HS-5 (cell line): ENCODE measurements around the gene SLC6A6.

Experiments used
- DNase-seq: peaks from one replicate; pipeline ENCODE4 v3.0.0-alpha.2; 2012; ENCODE audit warnings: low read depth

Gene SLC6A6

DNA sequence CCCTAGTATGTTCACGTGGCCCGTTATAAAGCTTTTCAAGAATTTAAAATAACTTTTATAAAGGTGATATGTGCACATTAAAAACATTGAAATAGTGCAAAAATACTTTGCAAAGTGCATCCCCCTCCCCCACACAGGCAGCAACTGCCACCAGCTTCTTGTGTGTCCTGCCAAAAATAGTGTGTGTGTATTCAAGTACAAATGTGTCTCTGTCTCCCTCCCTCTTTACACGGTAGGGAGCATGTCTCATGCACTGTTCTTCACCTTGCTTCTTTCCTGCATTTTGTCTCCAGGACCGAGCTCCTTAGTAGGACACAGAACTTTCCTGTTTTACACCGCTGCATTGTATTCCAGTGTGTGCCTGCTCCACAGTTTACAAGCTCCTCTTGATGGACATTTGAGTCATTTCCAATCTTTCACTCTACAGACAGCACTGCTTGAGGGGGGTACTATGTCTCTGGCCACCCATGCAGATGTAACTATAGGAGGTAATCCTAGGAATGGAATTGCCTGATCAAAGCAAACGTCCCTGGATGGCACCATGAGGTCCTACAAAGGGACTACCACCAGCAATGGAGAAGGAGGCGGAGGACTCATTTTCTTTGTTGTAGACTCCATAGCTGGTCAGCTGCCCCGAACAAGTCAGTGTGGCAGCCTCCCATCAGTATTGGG lies 52.4 kb downstream of the SLC6A6 start:
- DNase-seq, result no peak

DNA sequence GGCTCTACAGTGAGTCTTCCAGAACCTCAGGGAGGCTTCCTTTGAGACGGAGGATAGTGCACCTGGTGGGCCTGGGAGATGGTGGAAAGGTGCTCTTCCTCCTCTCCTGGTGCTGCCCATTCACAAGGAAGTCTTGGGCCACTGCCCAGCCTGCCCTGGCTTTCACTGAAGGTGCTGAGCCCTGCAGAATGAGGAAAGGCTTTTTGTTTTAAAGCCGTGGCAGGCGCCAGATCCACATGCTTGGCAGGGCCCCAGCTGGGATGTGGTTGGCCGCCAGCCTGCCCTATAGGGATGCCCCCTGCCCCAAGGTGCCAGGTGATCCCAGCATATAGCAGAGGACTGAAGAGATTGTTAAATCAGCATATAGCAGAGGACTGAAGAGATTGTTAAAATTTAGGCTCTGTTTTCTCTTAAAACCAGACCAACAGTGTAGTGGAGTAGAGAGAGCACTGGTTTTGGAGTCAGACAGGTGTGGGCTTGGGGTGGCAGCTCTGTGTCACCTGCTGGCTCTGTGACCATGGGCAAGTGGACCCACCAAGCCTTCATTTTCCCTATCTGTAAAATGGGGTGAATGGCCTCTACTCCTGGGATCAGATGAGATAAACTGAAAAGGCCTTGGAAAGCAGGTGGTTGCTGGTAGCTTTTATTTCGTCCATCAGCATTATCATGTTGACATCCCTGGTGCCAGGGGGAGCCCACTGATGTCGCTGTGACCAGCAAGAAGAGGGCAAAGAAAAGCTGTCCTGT lies 53.3 kb downstream of the SLC6A6 start:
- no peak for DNase-seq

DNA sequence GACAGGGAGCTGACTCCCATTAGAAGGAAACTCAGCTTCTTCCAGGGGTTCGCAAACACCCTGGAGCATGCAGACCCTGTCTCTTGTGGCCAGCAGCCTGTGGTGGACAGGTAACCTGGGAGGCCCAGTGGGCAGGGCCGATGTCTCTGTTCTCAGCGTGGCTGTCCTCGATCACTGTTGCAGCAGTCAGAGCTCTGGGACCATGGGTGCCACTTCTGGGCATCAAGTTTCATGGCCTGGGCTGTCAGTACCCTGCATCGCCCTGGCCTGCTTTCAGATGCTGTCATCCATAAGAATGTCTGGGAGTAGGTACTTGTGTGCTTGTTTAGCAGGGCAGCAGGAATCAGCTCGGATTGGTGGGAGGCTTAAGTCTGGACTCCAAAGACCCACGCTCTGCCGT lies 54.4 kb downstream of the SLC6A6 start:
- no peak for DNase-seq

DNA sequence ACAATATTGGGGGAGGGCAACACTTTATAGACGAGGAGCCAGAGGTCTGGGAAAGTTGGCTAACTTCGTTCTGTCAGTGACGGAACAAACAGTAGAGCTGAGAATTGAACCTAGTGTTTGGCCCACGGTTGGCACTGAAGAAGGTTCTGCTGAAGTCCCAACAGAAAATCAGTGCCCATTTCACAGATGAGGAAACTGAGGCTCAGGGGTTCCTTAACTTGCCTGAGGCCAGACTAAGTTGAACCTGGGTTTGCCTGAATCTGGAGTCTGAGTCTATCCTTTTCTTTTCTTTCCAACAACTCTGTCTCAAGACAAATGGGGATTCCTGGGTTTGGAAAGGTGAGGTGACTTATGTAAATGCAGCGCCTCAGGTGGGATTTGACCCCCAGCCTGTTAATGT lies 55.1 kb downstream of the SLC6A6 start:
- DNase-seq, result no peak

DNA sequence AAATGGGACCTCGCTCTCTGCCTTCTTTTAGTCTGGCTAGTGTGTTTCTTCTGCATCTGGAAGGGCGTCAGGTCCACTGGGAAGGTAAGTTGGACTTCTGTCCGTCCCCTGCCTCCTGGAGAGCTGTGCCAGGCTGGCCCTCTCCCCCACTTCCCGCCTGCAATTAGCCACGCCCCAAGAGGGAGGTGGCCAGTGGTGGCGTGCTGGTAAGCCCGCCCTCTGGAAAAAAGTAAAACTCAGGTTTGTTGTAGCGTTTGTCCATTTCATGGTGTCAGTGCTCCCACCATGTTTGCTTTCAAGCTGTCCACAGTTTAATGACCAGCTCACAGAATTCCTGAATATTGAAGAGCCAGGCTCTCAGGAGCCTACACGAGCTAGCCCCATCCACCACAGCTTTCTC lies 55.6 kb downstream of the SLC6A6 start:
- no peak for DNase-seq

DNA sequence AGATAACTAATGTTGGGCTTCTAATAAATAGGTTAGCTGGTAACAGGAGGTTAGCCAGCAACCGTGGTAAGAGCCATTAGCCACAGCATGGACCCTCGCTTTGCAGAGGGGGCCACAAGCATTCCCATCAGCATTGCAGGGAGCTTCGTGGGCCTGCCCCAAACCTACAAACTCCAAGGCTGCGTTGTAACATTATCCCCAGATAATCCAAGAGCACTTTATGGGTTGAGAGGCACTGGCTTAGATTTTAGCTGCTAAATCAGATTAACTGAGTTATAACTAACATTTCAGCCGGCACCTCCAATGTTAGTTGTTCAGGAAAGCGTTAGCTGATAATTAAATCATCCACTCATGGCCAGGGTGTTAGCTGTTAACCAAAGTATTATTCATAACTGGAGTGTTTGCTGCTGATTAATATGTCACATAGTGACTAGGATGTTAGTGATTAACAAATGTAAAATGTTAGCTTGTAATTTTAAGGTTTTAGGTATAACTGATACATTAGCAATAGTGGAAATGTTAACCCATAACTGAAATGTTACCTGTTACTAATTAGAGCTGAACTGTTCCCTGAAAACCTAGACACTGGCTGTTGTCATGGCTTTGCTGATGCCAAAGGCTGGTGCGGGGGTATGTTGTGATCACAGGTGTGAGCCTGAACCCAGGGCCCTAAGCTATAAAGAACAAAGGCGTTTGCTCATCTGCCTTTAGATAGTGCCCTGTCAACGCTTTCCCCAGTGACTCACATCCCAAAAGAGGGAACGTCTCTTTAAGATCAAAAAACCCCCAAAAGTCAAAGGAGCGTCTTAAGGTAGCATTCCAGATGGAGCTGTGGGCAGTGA lies 56.2 kb downstream of the SLC6A6 start:
- DNase-seq, result no peak

DNA sequence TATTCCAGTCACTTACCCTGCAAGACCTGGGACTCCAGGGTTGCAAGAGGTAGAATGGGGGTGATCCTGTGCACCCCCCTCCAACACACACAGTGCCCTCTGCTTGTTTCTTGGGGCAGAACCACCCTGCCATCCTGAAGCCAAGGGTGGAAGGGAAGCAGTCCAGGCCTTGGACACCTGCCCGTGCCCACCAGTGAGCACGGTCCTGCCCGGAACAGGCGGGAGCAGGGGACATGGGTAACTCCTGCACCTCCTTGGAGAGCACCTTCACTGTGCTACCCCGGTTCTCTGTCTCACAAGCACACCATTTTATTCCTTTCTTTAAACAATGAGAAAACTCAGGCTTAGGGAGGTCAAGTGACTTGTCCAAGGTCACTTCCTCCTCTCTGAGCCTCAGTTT lies 57.0 kb downstream of the SLC6A6 start:
- DNase-seq, result no peak

DNA sequence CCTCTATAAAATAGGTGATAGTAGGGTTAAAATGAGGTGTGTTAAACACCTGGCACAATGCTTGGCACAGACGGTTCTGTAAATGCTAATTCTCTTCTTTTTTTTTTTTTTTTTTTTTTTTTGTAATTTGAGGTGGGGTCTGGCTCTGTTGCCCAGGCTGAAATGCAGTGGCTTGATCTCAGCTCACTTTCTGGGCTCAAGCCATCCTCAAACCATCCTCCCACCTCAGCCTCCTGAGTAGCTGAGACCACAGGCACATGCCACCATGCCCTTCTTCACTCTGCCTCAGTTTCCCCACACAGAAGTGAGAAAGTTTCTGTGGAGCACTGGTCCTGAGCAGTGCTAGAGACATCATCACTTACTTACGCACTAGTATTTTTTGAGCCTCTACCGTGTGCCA lies 57.4 kb downstream of the SLC6A6 start:
- DNase-seq, result no peak

DNA sequence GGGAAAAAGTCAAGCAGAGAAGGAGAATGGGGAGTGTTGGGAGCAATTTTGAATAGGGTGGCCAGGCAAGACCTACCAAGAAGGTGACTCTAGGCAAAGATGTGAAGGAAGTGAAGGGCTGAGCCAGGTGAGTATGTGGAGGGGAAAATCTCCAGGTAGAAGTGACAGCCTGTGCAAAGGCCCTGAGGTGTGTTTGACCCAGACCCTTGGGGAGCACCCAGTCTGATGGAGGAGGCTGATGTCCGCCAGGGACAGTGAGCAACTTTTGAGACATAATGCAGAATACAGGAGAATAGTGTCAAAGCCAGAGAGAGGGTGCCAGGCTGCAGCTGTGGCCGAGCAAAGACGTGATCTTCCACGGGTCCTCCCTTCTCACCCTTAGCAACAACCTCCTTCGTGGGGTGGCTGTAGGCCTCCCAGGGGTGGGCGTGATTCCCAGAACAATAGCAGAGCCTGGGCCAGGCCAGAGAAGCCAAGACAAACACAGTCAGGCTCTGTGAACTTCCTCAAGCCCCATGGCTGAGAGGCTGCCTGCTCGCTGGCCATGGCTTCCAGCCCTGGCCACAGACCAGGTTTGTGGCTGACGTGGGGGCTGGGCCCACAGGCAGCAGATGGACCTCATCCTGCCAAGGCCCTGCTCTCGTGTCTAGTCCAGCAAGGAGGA lies 58.1 kb downstream of the SLC6A6 start:
- DNase-seq, result no peak

DNA sequence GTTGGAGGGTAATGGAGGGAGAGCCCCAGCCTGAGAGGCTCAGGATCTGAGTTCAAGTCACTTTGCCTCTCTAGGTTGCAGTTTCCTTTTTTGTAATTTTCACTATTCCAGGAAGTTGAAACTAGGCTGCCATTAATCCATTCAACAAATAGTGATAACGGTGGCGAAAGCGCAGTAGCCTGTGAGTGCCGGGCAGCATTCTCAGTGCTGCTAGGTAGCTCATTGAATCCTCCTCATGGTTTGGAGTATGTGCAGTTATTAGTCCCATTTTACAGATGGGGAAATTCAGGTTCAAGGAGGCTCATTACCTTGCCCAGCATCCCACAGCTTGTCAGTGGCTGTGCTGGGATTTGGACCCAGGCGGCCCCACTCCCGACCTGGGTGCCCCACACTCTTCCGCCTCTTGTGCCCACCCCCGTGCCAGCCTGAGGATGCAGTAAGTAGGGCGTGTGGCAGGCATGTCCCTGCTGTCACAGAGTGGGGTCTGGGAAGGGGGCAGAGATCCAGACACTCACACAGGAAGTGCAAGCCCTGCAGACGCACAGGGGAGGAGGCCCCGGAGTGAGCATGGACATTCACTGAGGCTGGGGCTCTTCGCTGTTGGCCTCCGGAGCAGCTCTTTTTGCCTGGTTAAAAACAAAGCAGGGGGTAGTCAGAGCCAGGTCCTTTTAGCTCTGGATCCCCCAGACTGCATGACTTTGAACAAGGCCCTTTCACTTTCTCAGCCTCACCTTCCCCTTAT lies 58.8 kb downstream of the SLC6A6 start:
- DNase-seq, result no peak

DNA sequence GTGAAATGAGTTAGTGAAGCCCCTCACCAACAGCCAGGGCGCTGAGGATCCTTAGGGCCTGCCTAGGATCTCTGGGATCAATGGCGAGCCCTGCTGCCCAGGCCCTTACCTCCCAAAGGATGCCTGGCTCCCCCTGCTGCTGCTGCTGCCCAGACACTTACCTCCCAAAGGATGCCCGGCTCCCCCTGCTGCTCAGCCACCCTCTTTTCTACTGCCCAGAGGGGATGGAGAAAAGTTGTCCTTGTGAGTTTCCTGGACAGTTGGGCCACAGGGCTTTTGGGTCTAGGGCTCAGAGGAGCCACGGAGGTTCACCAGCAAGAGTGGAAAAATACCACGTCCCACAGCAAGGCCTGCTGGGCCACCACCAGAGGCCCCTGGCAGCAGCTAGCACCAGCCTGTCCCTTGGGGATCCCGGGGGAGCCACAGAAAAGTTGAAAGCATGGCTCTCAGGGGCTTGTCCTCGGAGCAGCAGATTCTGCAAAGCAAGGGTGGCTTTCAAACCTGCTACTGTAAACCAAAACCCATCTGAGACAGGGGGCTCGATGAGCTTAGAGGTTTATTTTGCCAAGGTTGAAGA lies 59.4 kb downstream of the SLC6A6 start:
- DNase-seq, result no peak

DNA sequence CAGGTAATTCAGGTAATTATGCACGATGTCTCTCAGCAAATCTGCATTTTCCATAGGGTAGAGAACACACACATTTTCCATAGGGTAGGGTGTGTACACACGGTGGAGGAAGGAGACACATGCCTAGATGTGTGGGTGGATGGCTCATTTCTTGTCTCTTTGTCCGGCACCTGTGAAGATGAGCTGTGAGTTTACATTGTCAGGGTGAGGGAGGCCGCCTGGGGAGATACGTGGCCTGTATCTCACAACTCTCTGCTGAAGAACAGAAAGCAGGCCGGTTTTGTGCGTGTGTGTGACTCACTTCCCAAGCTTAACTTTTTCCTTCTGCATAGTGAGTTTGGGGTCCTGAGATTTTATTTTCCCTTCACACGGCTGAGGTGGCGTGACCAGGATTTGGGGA lies 60.3 kb downstream of the SLC6A6 start:
- DNase-seq, result no peak

DNA sequence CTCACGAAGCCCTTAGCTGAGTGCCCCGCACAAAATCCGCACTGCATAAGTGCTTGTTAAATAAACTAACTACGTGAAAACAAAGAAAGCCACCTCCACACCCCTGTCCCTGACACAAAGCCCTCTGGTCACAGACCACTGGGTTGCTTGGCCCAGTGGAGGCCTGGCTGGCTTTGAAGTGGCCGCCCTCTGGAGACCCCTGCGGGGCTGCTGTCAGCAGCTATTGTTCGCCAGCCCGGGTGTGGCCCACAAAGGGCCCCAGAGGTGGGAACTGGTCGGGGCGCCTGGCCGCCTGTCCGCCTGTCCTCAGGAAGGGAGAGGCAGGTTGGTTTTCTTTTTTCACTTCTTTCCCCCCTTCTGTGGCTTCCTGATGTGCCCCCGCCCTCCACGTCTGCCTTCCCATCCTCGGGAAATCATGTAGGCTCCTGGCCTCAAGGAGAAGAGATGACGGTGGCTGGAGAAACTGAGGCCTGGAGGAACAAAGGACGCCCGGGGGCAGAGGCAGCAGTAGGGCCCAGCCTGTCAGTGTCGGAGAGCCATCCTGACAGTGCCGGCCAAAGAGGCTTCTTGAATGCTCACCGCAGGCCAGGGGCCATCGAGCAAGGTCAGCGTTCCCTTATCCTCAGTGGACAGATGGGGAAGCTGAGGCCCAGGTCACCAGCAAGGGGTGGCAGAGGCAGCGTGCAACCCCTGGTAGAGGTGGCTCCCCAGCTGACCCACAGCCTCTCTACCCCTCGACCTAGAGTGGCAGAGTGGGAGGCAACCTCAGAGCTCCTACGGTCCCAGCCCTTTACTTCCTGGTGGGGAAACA lies 61.1 kb downstream of the SLC6A6 start:
- DNase-seq, result no peak

DNA sequence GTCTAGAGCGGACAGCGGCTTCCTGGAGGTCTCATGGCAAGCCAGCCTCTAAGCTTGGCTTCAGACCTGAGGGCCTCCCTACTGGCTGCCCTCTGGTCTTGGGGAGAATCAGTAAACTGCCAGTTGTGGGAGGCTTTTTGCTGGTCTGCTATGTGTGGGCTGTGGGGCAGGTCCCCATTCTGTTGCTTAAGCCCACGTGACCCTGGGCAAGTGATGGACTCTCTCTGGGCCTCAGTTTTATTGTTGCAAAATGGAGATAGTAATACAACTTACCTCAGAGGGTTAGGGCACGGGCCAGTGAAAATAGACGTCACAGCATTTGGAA lies 61.7 kb downstream of the SLC6A6 start:
- no peak for DNase-seq

DNA sequence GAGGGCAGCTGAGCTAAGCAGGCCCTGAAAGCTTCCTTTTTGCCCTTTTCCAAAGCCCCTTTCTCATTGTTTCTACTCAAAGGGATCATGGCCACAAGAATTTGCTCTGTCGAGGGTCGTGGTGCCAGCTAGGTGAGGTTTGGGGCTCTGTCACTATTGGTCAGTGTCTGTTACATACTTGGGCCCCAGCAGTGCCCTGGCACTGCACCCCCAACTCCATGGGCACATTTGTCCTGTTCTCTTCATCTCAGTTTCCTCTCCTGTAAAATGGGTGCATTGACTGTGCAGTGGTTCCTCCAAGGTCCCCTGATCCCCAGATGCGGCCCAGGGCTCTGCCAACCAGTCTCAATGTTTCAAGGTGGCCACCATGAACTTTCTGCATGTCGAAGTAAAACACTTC lies 62.1 kb downstream of the SLC6A6 start:
- no peak for DNase-seq

DNA sequence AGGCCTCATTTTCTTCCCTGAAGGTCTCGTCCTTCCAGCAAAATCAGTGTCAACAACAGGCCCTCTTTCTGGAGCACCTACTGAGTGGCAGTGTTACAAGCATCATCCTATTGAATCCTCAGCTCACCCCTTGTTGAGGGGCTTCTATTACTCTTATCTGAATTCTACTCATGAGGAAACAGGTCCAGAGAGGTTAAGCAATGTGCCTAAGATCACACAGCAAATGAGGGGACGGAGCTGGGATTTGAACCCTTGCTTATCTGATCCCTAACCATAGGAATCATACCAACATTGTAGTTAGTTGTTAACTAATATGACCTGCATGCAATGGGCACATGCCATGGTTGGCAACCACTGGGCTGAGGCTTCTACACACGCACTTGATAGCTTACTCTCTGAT lies 63.0 kb downstream of the SLC6A6 start:
- DNase-seq, result no peak

DNA sequence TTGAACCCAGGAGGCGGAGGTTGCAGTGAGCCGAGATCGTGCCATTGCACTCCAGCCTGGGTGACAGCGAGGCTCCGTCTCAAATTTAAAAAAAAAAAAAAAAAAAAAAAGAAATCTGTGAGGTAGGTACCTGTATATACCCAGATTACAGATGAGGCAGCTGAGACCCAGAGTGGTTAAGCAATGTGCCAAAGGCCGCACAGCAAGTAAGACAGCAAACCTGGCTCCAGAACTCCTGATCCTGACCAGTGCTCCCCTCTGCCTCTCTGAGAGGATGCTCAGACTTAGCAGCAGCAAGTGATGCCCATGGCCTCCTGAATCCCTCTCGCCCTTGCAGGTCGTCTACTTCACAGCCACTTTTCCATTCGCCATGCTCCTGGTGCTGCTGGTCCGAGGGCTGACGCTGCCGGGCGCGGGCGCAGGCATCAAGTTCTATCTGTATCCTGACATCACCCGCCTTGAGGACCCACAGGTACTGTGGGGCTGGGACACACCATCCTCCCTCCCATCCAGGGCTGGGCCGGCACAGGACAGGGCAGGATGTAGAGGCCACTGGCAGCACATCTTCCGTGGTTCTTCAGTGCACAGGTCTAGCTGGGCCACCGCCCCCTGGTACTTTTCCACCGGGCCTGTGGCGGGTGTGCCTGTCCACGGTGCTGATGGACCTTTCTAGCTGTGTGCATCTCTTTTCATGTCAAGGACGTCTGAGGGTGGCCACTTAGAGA lies 63.9 kb downstream of the SLC6A6 start:
- no peak for DNase-seq

DNA sequence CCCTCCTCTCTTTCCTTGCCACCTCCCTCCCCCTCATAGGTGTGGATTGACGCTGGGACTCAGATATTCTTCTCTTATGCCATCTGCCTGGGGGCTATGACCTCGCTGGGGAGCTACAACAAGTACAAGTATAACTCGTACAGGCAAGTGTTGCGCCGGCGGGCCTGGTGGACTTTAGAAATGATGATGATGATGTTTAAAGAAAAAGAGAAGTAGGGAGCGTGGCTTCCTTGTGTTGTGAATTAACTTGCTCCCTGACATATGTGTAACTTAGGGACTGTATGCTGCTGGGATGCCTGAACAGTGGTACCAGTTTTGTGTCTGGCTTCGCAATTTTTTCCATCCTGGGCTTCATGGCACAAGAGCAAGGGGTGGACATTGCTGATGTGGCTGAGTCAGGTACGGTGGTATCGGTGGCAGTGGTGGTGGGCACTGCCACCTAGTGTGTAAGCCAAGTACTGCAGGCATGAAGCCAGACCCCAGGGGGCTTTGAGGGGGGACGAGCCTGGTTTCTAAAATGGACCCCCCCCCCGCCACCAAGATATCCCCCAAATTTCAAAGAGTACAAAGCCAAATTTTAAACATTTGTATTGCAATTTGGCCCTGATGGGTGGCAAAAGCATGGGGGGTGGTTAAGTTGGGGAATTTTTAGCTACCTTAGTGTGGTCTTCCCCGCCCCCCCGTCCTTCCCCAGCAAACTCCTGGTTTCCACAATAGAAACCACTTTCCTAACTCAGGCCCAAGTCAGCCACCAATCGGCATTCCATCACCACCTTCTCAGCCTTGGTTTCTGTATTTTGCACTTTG lies 65.6 kb downstream of the SLC6A6 start:
- DNase-seq, result no peak

DNA sequence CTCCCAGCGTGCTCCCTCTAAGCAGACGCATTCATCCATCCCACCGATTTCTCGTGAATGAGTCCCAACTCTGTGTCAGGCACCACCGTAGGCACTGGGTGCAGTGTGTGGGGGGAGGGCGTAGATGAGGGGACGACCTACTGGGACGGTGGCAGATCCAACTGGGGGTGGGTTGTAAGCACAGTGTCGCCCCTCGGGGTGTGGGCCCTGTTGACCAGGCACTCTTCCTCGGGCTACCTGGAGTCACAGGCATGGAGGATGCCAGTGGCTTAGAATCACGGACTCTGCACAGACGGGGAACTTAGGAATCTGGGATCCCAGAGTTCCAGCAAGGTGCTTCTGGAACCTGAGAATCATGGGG lies 66.2 kb downstream of the SLC6A6 start:
- DNase-seq, result no peak
